Skeletal muscle tissue (tissue), 2 donors: ENCODE data around the gene PLCD4. TPM values are rescaled to one million over a fixed set of nuclear protein-coding genes. Genes with fewer than 3 reads are reported as not detected.

ENCODE experiments used
- small RNA-seq: library from RNA; depleted of rRNA; stranded (forward); fragments of <200 nt; gene quantifications from one replicate; pipeline ENCODE3, GENCODE V24; 2014
- total RNA-seq: library from RNA; depleted of rRNA; stranded (reverse); fragments of >200 nt; gene quantifications from one replicate; pipeline ENCODE4 v1.2.3, GENCODE V29; 2014

The PLCD4 gene
- total RNA-seq, 1 donor from 2014 or later = 27.7 TPM

Small RNAs within 50 kb of the gene (small RNA-seq; reads per million reads assigned to genes)
- gene RNU6-136P = not detected

Other genes starting within 250 kb of the PLCD4 start
- 1.0 TPM for gene SLC11A1, start 225.6 kb upstream of the PLCD4 start, total RNA-seq
- 44.4 TPM for gene CTDSP1, start 208.0 kb upstream of the PLCD4 start, total RNA-seq
- gene VIL1, start 188.8 kb upstream of the PLCD4 start, total RNA-seq = not detected
- gene USP37, start 39.5 kb upstream of the PLCD4 start, total RNA-seq = 17.7 TPM
- gene CNOT9, start 39.1 kb upstream of the PLCD4 start, total RNA-seq = 27.1 TPM
- 5.7 TPM for gene ZNF142, start 51.7 kb downstream of the PLCD4 start, total RNA-seq
- gene BCS1L, start 51.8 kb downstream of the PLCD4 start, total RNA-seq = 40.2 TPM
- 24.5 TPM for gene RNF25, start 64.1 kb downstream of the PLCD4 start, total RNA-seq
- gene STK36, start 64.2 kb downstream of the PLCD4 start, total RNA-seq = 5.2 TPM
- gene TTLL4, start 102.9 kb downstream of the PLCD4 start, total RNA-seq = 11.0 TPM
- gene CYP27A1, start 174.2 kb downstream of the PLCD4 start, total RNA-seq = 17.7 TPM
- gene PRKAG3, start 223.9 kb downstream of the PLCD4 start, total RNA-seq = 9.9 TPM